ENCODE measurements around the gene GARNL3. TPM values are rescaled to one million over a fixed set of nuclear protein-coding genes. Genes with fewer than 3 reads are reported as not detected.
A peak's percentile ranks its signal among the peaks of the same experiment; 100 is the strongest.

Gene GARNL3
- total and polyA plus RNA-seq, 7 donors, result 1.2 to 4.8 (median 2.2) TPM

DNA sequence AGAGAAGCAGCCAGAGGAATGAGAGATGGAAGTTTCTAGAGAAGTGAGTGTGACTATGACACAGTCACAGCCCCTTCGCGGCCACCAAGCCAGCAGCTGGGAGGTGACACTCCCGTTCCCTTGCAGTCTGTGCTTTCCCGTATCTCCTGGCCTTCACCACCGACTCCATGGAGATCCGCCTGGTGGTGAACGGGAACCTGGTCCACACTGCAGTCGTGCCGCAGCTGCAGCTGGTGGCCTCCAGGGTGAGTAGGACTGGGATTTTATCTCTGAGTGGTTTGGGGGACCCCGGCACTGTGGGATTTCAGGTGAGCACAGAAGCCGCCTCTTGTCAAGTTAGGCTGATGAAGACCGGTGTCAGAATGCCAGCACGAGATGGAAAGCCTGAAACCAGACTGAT, 120.3 kb downstream of the GARNL3 start:
- intact Hi-C loops (cut with DNase I), result no loop called here
- WGBS, 3 donors, result 71 to 83% (median 81%) methylated on average over 13 of the region's 13 CpGs
- DNase-seq, result no peak

DNA sequence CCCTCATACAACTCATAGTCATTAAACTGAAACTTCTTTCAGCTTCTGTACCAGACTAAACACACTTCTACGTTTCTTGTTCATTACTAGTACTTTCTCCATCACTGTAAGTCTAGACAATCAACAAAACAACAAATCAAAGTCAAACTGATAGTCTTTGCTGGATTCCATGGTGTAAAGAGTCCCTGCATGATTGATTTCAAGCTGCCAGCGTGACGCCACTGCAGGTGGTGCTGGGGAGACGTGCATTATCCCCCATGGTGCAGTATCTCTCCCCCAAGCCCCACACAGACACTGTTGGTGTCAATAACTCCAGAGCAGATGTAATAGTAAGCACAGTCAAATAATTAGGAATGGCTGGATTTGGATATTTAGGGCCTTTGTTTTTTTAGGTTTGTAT, 121.7 kb downstream of the GARNL3 start:
- no peak overlapping the region for H3K27ac ChIP-seq
- no peaks in the 10 kb centered on the region for H3K4me1 ChIP-seq
- H3K9me3 ChIP-seq, result no peaks in the 10 kb centered on the region
- no peak for ATAC-seq
- H3K27me3 ChIP-seq (ENCODE audit: insufficient read depth in 3 of 3, low read length in 2 of 3), result no peaks in the 10 kb centered on the region
- TF ChIP-seq, protein P1, sequence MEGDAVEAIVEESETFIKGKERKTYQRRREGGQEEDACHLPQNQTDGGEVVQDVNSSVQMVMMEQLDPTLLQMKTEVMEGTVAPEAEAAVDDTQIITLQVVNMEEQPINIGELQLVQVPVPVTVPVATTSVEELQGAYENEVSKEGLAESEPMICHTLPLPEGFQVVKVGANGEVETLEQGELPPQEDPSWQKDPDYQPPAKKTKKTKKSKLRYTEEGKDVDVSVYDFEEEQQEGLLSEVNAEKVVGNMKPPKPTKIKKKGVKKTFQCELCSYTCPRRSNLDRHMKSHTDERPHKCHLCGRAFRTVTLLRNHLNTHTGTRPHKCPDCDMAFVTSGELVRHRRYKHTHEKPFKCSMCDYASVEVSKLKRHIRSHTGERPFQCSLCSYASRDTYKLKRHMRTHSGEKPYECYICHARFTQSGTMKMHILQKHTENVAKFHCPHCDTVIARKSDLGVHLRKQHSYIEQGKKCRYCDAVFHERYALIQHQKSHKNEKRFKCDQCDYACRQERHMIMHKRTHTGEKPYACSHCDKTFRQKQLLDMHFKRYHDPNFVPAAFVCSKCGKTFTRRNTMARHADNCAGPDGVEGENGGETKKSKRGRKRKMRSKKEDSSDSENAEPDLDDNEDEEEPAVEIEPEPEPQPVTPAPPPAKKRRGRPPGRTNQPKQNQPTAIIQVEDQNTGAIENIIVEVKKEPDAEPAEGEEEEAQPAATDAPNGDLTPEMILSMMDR (IDR thresholded peaks at IDR 0.05), result no peak
- peaks cover 0 to 16% of the 10 kb centered on the region in 2 donors for H3K36me3 ChIP-seq (ENCODE audit: insufficient read depth in 1 of 2, low read depth in 1 of 2)
- intact Hi-C loops (cut with DNase I), result no loop called here
- no peak overlapping the region for H3K4me3 ChIP-seq
- no peak for DNase-seq
- 71 to 89% (median 79%) methylated on average over 4 of the region's 4 CpGs for WGBS, 3 donors

More for the DNA sequence above, 120.3 kb downstream of the GARNL3 start:
- Histone ChIP-seq H3K4me3 (no peak overlapping the region), H3K27ac (no peak overlapping the region), H3K9me3 (no peaks in the 10 kb centered on the region), H3K27me3 (ENCODE audit: insufficient read depth in 3 of 3, low read length in 2 of 3) (no peaks in the 10 kb centered on the region), H3K36me3 (ENCODE audit: insufficient read depth in 1 of 2, low read depth in 1 of 2) (peaks cover 0 to 8% of the 10 kb centered on the region in 2 donors), H3K4me1 (no peaks in the 10 kb centered on the region)
- TF ChIP-seq, protein P1 (IDR thresholded peaks at IDR 0.05), result no peak
- ATAC-seq, result no peak

DNA sequence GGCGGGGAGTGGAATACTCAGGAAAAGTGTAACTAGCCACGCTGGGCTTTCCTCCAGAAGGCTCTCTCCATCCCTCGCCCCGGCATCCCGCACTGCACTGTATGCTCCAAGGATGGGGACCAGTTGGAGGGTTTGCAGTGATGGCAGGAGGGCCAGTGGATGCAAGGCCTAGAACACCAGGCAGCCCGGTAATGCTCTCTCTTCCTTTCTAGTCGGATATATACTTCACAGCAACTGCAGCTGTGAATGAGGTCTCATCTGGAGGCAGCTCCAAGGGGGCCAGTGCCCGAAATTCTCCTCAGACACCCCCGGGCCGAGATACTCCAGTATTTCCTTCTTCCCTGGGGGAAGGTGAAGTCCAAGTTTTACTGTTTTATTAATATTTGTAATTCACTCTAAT, 122.4 kb downstream of the GARNL3 start:
- no peaks in the 10 kb centered on the region for H3K27me3 ChIP-seq (ENCODE audit: insufficient read depth in 3 of 3, low read length in 2 of 3)
- no peak overlapping the region for H3K4me3 ChIP-seq
- H3K36me3 ChIP-seq (ENCODE audit: insufficient read depth in 1 of 2, low read depth in 1 of 2), result peaks cover 0 to 22% of the 10 kb centered on the region in 2 donors
- H3K27ac ChIP-seq, result no peak overlapping the region
- H3K9me3 ChIP-seq, result no peaks in the 10 kb centered on the region
- no peak for DNase-seq
- WGBS, 3 donors, result 88 to 90% (median 90%) methylated on average over 10 of the region's 10 CpGs
- H3K4me1 ChIP-seq, result no peaks in the 10 kb centered on the region
- ATAC-seq, result no peak
- intact Hi-C loops (cut with DNase I), result no loop called here
- TF ChIP-seq, protein P1 (IDR thresholded peaks at IDR 0.05), result no peak

DNA sequence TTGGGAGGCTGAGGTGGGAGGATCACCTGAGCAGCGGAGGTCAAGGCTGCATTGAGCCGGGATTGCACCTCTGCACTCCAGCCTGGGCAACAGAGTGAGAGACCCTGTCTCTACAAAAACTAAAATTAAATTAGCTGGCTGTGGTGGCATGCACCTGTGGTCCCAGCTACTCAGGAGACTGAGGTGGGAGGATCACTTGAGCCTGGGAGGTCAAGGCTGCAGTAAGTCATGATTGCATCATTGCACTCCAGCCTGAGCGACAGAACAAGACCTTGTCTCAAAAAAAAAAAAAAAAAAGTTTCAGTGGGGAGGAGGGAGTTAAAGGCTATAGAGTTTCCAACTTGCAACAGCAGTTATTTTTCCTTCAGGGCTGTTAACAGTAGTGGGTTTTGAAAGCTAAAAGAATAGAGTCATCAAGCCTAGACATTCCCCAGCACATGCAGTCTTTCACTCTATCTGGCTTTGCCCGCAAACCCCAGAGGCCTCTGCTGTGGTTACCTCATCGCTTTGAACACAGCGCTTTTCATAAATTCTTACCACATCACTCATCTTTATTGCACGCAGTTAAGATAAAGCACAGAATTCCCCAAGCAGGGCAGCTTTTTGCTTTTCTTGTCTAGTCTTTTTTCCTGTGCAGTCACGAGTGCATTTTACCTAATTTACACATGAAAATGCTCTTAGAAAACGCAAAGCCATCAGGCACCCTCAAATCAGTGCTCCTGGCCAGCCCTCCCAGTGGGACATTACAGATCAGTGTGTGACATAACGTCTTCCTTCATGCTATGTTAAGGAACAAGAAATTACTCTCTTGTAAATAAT, 123.7 kb downstream of the GARNL3 start:
- H3K27ac ChIP-seq, result no peak overlapping the region
- H3K4me1 ChIP-seq, result no peaks in the 10 kb centered on the region
- no peak overlapping the region for H3K4me3 ChIP-seq
- TF ChIP-seq, protein P1 (IDR thresholded peaks at IDR 0.05), result no peak
- ATAC-seq (peak in 3 of 4 donors; percentile 56 to 74 (median 61)), DNase-seq (peak in 1 of 2 donors; percentile 52)
- no peaks in the 10 kb centered on the region for H3K9me3 ChIP-seq
- no peaks in the 10 kb centered on the region for H3K27me3 ChIP-seq (ENCODE audit: insufficient read depth in 3 of 3, low read length in 2 of 3)
- 67 to 76% (median 69%) methylated on average over 10 of the region's 10 CpGs for WGBS, 3 donors
- intact Hi-C loops (cut with DNase I), result no loop called here
- peaks cover 0 to 22% of the 10 kb centered on the region in 2 donors for H3K36me3 ChIP-seq (ENCODE audit: insufficient read depth in 1 of 2, low read depth in 1 of 2)

Data from psoas muscle (tissue), 8 donors.